A549 (cell line): ENCODE measurements around the gene OVOL1.

ENCODE experiments used
- CBX8 ChIP-seq: fragments of 200-600 bp; sonication (generic); IDR thresholded peaks from 2 replicates; pipeline ENCODE4 v1.6.1; 2016
- CEBPB ChIP-seq, 2 experiments: fragments of >200 bp in 1 of 2; sonication (Bioruptor Twin) in 1 of 2; formaldehyde crosslinking in 1 of 2; IDR thresholded peaks; 2 replicates each; pipeline ENCODE4 v1.6.1; 2012 to 2016
- EP300 ChIP-seq, 2 experiments: fragments of >200 bp; sonication (Bioruptor Twin); formaldehyde crosslinking; IDR thresholded peaks; 2 replicates in 1 of 2; 3 replicates in 1 of 2; pipeline ENCODE4 v1.6.1; 2016 to 2017
- GATA3 ChIP-seq: IDR thresholded peaks from 2 replicates; pipeline ENCODE4 v1.6.1; 2012; ENCODE audit warnings: borderline replicate concordance
- JUNB ChIP-seq: fragments of >200 bp; sonication (Bioruptor Twin); formaldehyde crosslinking; IDR thresholded peaks from 2 replicates; pipeline ENCODE4 v1.6.1; 2016
- MAFK ChIP-seq: fragments of 450-650 bp; IDR thresholded peaks from 2 replicates; pipeline ENCODE4 v1.6.1; 2014; ENCODE audit not compliant: partially characterized antibody
- POLR2A ChIP-seq: IDR thresholded peaks from 2 replicates; pipeline ENCODE4 v1.6.1; 2012; ENCODE audit warnings: mild to moderate bottlenecking, low read length
- RAD21 ChIP-seq, 2 experiments: fragments of >200 bp in 1 of 2; sonication (Bioruptor Twin) in 1 of 2; formaldehyde crosslinking in 1 of 2; IDR thresholded peaks in 1 of 2; conservative IDR thresholded peaks in 1 of 2; 2 replicates in 1 of 2; 3 replicates in 1 of 2; pipeline ENCODE4 v1.6.1; 2012 to 2018; ENCODE audit warnings: inconsistent platforms in 1 of 2
- TF ChIP-seq, protein P1 (sequence below): fragments of >200 bp; sonication (Bioruptor Twin); formaldehyde crosslinking; IDR thresholded peaks from 3 replicates; pipeline ENCODE4 v1.5.1; 2016
- TF ChIP-seq, protein P2 (sequence below): fragments of 450-650 bp; IDR thresholded peaks from 2 replicates; pipeline ENCODE4 v1.6.1; 2014; ENCODE audit warnings: antibody characterized with exemption
- TF ChIP-seq, protein P3 (sequence below): IDR thresholded peaks from 2 replicates; pipeline ENCODE4 v1.6.1; 2012
- TF ChIP-seq, protein P4 (sequence below): fragments of >200 bp; sonication (Bioruptor Twin); formaldehyde crosslinking; IDR thresholded peaks from 2 replicates; pipeline ENCODE4 v1.6.1; 2016
- TF ChIP-seq, protein P5 (sequence below): IDR thresholded peaks from 2 replicates; pipeline ENCODE4 v1.6.1; 2012; ENCODE audit warnings: low read depth, borderline replicate concordance

DNA sequence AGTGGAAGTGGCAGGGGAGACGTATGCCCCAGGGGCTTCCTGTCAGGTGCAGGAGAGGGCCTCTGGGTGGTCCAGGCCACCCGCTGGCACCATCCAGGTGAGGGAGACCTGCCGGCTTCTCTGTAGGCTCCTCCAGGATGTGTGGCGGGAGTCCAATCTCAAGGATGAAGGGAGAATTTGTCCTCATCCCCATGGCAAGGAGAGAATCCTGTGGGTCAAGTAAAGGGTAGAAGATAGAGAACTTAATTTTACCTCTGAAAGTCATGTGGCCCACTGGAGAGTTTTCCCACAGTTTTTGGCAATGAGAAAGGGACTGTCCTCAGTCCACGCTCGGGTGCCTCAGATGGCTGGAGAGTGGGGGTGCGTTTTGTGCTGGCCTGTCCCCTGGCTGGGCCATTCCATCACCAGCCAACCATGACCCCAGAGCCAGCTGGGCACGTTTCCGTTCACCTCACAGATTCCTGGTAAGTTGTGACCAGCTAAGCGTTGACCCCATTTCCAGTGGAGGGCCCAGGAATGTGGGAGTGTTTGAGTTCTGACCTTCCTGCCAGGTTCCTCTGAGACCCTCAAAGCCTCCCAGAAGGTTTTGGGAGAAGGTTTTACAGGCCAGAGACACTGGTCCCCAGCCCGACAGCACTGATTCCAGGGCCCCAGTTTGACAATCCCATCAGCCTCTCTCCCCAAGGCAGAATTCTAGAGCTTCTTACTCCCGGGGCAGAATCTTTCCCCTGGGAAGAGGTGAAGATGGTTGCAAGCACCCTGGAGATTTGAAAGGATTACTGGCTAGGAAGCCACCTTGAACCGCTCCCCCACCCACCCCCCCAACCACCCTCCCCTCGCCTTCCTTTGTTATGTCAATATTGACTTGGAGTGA, 2.6 kb downstream of the OVOL1 start:
- TF ChIP-seq, protein P1, sequence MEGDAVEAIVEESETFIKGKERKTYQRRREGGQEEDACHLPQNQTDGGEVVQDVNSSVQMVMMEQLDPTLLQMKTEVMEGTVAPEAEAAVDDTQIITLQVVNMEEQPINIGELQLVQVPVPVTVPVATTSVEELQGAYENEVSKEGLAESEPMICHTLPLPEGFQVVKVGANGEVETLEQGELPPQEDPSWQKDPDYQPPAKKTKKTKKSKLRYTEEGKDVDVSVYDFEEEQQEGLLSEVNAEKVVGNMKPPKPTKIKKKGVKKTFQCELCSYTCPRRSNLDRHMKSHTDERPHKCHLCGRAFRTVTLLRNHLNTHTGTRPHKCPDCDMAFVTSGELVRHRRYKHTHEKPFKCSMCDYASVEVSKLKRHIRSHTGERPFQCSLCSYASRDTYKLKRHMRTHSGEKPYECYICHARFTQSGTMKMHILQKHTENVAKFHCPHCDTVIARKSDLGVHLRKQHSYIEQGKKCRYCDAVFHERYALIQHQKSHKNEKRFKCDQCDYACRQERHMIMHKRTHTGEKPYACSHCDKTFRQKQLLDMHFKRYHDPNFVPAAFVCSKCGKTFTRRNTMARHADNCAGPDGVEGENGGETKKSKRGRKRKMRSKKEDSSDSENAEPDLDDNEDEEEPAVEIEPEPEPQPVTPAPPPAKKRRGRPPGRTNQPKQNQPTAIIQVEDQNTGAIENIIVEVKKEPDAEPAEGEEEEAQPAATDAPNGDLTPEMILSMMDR: no peak
- TF ChIP-seq, protein P2, sequence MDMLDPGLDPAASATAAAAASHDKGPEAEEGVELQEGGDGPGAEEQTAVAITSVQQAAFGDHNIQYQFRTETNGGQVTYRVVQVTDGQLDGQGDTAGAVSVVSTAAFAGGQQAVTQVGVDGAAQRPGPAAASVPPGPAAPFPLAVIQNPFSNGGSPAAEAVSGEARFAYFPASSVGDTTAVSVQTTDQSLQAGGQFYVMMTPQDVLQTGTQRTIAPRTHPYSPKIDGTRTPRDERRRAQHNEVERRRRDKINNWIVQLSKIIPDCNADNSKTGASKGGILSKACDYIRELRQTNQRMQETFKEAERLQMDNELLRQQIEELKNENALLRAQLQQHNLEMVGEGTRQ: no peak
- TF ChIP-seq EP300 (IDR thresholded peaks at IDR 0.05): no peak
- no peak for TF ChIP-seq CEBPB (IDR thresholded peaks at IDR 0.05)
- TF ChIP-seq JUNB: no peak
- TF ChIP-seq, protein P3, sequence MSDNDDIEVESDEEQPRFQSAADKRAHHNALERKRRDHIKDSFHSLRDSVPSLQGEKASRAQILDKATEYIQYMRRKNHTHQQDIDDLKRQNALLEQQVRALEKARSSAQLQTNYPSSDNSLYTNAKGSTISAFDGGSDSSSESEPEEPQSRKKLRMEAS: no peak
- no peak for TF ChIP-seq RAD21 (conservative IDR thresholded peaks at IDR 0.05 in 1 of 2, IDR thresholded peaks at IDR 0.05 in 1 of 2)
- TF ChIP-seq, protein P4, sequence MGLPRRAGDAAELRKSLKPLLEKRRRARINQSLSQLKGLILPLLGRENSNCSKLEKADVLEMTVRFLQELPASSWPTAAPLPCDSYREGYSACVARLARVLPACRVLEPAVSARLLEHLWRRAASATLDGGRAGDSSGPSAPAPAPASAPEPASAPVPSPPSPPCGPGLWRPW: no peak
- no peak for TF ChIP-seq POLR2A
- TF ChIP-seq, protein P5, sequence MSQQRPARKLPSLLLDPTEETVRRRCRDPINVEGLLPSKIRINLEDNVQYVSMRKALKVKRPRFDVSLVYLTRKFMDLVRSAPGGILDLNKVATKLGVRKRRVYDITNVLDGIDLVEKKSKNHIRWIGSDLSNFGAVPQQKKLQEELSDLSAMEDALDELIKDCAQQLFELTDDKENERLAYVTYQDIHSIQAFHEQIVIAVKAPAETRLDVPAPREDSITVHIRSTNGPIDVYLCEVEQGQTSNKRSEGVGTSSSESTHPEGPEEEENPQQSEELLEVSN: no peak
- no peak for TF ChIP-seq MAFK
- TF ChIP-seq GATA3: no peak
- no peak for TF ChIP-seq CBX8
